UCSD-AML1 (cell line): ENCODE results near the gene FAM156B.
"Not testable (repeated sequence)": the region's sequence is repeated elsewhere in the genome, so short reads cannot be mapped to it uniquely, and the experiment has no call there.

Experiments
- DNase-seq: peaks from one replicate; lab custom pipeline; 2025; ENCODE audit not compliant: unreplicated experiment; lab: John Stamatoyannopoulos, UW

Gene FAM156B

GRCh38 chrX:52923781-52924241, 26.7 kb downstream of the FAM156B start:
- DNase-seq = no peak

GRCh38 chrX:52930214-52930613, 33.1 kb downstream of the FAM156B start:
- not testable (repeated sequence) for DNase-seq

GRCh38 chrX:52933213-52933612, 36.1 kb downstream of the FAM156B start:
- DNase-seq = no peak

GRCh38 chrX:52933976-52934703, 37.0 kb downstream of the FAM156B start:
- no peak for DNase-seq

GRCh38 chrX:52934704-52935469, 37.8 kb downstream of the FAM156B start:
- DNase-seq = peak; percentile 97

- not testable (repeated sequence) for DNase-seq
Observed at GRCh38 chrX:52935470-52935784, 38.3 kb downstream of the FAM156B start.

GRCh38 chrX:52940704-52941103, 43.6 kb downstream of the FAM156B start:
- DNase-seq = not testable (repeated sequence)

GRCh38 chrX:52941728-52942127, 44.6 kb downstream of the FAM156B start:
- DNase-seq = not testable (repeated sequence)

GRCh38 chrX:52945838-52946494, 48.8 kb downstream of the FAM156B start:
- not testable (repeated sequence) for DNase-seq

GRCh38 chrX:52947501-52947900, 50.4 kb downstream of the FAM156B start:
- not testable (repeated sequence) for DNase-seq

GRCh38 chrX:52948265-52948664, 51.1 kb downstream of the FAM156B start:
- DNase-seq = not testable (repeated sequence)

GRCh38 chrX:52949325-52949724, 52.2 kb downstream of the FAM156B start:
- DNase-seq = not testable (repeated sequence)

- not testable (repeated sequence) for DNase-seq
Observed at GRCh38 chrX:52949884-52950283, 52.8 kb downstream of the FAM156B start.
